Breast epithelium (tissue), 4 donors: ENCODE measurements around the gene PNP. TPM values are rescaled to one million over a fixed set of nuclear protein-coding genes. Genes with fewer than 3 reads are reported as not detected.
"Not testable (repeated sequence)": the region's sequence is repeated elsewhere in the genome, so short reads cannot be mapped to it uniquely, and the experiment has no call there.

ENCODE experiments used
- DNase-seq, 2 donors: peaks; one replicate each; pipeline ENCODE4 v3.0.0-alpha.2; 2019; ENCODE audit warnings: low spot score in 2 of 2
- H3K27ac ChIP-seq, 2 donors: fragments of 200-600 bp; sonication (generic) in 1 of 2; one replicate each; pipeline ENCODE4 v1.5.1; 2016 to 2019; ENCODE audit warnings: mild to moderate bottlenecking in 1 of 2
- H3K27me3 ChIP-seq, 2 donors: fragments of 200-600 bp; sonication (generic) in 1 of 2; one replicate each; pipeline versions ENCODE4 v1.5.1 to v1.6.0; 2017 to 2019; ENCODE audit warnings: control low read depth in 1 of 2, mild to moderate bottlenecking in 1 of 2
- H3K36me3 ChIP-seq: fragments of 200-600 bp; one replicate; pipeline ENCODE4 v1.5.1; 2019
- H3K4me1 ChIP-seq, 2 donors: fragments of 200-600 bp; sonication (generic); one replicate each; pipeline ENCODE4 v1.5.1; 2016 to 2019; ENCODE audit warnings: control low read depth in 1 of 2
- H3K4me3 ChIP-seq, 3 donors: fragments of 200-600 bp; sonication (generic); 1 replicate in 2 of 3; 2 replicates in 1 of 3; pipeline ENCODE4 v1.5.1; 2016 to 2019; ENCODE audit warnings: mild to moderate bottlenecking in 3 of 3, moderate library complexity in 2 of 3
- H3K9me3 ChIP-seq, 2 donors: fragments of 200-600 bp; sonication (generic) in 1 of 2; one replicate each; pipeline ENCODE4 v1.5.1; 2016 to 2019; ENCODE audit warnings: control low read depth in 1 of 2
- CTCF ChIP-seq, 3 donors: fragments of 450-650 bp; IDR thresholded peaks; one replicate each; pipeline ENCODE4 v1.5.1; 2016 to 2017; ENCODE audit warnings: antibody characterized with exemption in 3 of 3, mild to moderate bottlenecking in 3 of 3, moderate library complexity in 3 of 3
- POLR2A ChIP-seq: fragments of 450-650 bp; IDR thresholded peaks from one replicate; pipeline ENCODE4 v1.6.1; 2016; ENCODE audit warnings: antibody characterized with exemption, mild to moderate bottlenecking, moderate library complexity
- POLR2AphosphoS5 ChIP-seq, 3 donors: sonication (generic); formaldehyde crosslinking; IDR thresholded peaks; one replicate each; pipeline ENCODE4 v1.6.1; 2017; ENCODE audit warnings: antibody characterized with exemption in 3 of 3
- intact Hi-C: fragments of 100-400 bp; cut with DNase I; formaldehyde crosslinking; loops from one replicate; pipeline ENCODE4 v1.15.1; 2023; ENCODE audit warnings: low total_unique reads
- total RNA-seq, 3 donors: library from RNA; depleted of rRNA; stranded (reverse); fragments of >200 nt; gene quantifications; one replicate each; pipeline ENCODE4 v1.1.0, GENCODE V29; 2016

PNP gene
- total RNA-seq, 3 donors from 2014 or later: 26.4 to 60.0 (median 38.8) TPM

- Histone ChIP-seq H3K4me1 (no peaks in the 10 kb centered on the region), H3K9me3 (no peaks in the 10 kb centered on the region), H3K27ac (no peak overlapping the region), H3K36me3 (no peaks in the 10 kb centered on the region), H3K4me3 (no peak overlapping the region), H3K27me3 (no peaks in the 10 kb centered on the region)
- intact Hi-C loops: no loop called here
- TF ChIP-seq POLR2AphosphoS5 (IDR thresholded peaks at IDR 0.05): no peak
- no peak for TF ChIP-seq POLR2A
- TF ChIP-seq CTCF (IDR thresholded peaks at IDR 0.05): no peak
- DNase-seq: no peak
Measured at GRCh38 chr14:20440882-20441281, 28.3 kb upstream of the PNP start.

- Histone ChIP-seq H3K27me3 (no peaks in the 10 kb centered on the region), H3K4me3 (no peak overlapping the region), H3K9me3 (no peaks in the 10 kb centered on the region), H3K36me3 (no peaks in the 10 kb centered on the region), H3K27ac (no peak overlapping the region), H3K4me1 (no peaks in the 10 kb centered on the region)
- TF ChIP-seq POLR2A (no peak), POLR2AphosphoS5 (IDR thresholded peaks at IDR 0.05) (no peak), CTCF (IDR thresholded peaks at IDR 0.05) (no peak)
- intact Hi-C loops: no loop called here
- no peak for DNase-seq
Measured at GRCh38 chr14:20441461-20441860, 27.7 kb upstream of the PNP start.

- H3K27me3 ChIP-seq, H3K36me3 ChIP-seq, H3K4me3 ChIP-seq, H3K27ac ChIP-seq, DNase-seq, H3K4me1 ChIP-seq, intact Hi-C loops, H3K9me3 ChIP-seq: not testable (repeated sequence)
Measured at GRCh38 chr14:20443650-20444049, 25.6 kb upstream of the PNP start.

GRCh38 chr14:20446889-20447288 lies 22.3 kb upstream of the PNP start:
- TF ChIP-seq CTCF (IDR thresholded peaks at IDR 0.05) (no peak), POLR2A (no peak), POLR2AphosphoS5 (IDR thresholded peaks at IDR 0.05) (no peak)
- intact Hi-C loops: no loop called here

GRCh38 chr14:20452831-20453230 lies 16.4 kb upstream of the PNP start:
- DNase-seq, H3K4me3 ChIP-seq, H3K27ac ChIP-seq, H3K9me3 ChIP-seq, H3K27me3 ChIP-seq, H3K36me3 ChIP-seq, H3K4me1 ChIP-seq: not testable (repeated sequence)
- intact Hi-C loops: loop anchor here (10.0 kb wide), 1 partner anchor 152 kb away; no protein-coding TSS in a partner anchor

More at GRCh38 chr14:20446889-20447288, 22.3 kb upstream of the PNP start:
- Histone ChIP-seq H3K9me3 (no peaks in the 10 kb centered on the region), H3K27me3 (no peaks in the 10 kb centered on the region), H3K27ac (no peak overlapping the region), H3K4me1 (no peaks in the 10 kb centered on the region), H3K36me3 (peaks cover 8% of the 10 kb centered on the region), H3K4me3 (no peak overlapping the region)
- no peak for DNase-seq

- TF ChIP-seq POLR2A: no peak
- TF ChIP-seq POLR2AphosphoS5 (IDR thresholded peaks at IDR 0.05): peak; percentile 75 to 88 (median 81)
- TF ChIP-seq CTCF (IDR thresholded peaks at IDR 0.05): peak in 1 of 3 donors; percentile 5
- peak within 1 kb of the TSS; percentile 94 to 95 for H3K27ac ChIP-seq
- peaks cover 0 to 2% of the 10 kb centered on the region in 2 donors for H3K4me1 ChIP-seq
- DNase-seq: peak; percentile 99
- intact Hi-C loops: loop anchor here (10.0 kb wide), 1 partner anchor 150 kb away; no protein-coding TSS in a partner anchor
- H3K36me3 ChIP-seq: peaks cover 22% of the 10 kb centered on the region
- H3K4me3 ChIP-seq: peak within 1 kb of the TSS; percentile 60 to 85 (median 76)
- no peaks in the 10 kb centered on the region for H3K9me3 ChIP-seq
- H3K27me3 ChIP-seq: no peaks in the 10 kb centered on the region
Measured at GRCh38 chr14:20454516-20455354, 14.5 kb upstream of the PNP start, which contains the start of the genes APEX1 and OSGEP. Gene APEX1, plus strand, starts transcription at chr14:20455226. Its CDS starts 420 bp downstream, at chr14:20455646. Gene OSGEP, minus strand, starts transcription at chr14:20454812. Its CDS starts 129 bp downstream, at chr14:20454683.
